ENCODE measurements around the gene PCDHGA5.
"Not testable (repeated sequence)": the region's sequence is repeated elsewhere in the genome, so short reads cannot be mapped to it uniquely, and the experiment has no call there.

PCDHGA5 gene

DNA sequence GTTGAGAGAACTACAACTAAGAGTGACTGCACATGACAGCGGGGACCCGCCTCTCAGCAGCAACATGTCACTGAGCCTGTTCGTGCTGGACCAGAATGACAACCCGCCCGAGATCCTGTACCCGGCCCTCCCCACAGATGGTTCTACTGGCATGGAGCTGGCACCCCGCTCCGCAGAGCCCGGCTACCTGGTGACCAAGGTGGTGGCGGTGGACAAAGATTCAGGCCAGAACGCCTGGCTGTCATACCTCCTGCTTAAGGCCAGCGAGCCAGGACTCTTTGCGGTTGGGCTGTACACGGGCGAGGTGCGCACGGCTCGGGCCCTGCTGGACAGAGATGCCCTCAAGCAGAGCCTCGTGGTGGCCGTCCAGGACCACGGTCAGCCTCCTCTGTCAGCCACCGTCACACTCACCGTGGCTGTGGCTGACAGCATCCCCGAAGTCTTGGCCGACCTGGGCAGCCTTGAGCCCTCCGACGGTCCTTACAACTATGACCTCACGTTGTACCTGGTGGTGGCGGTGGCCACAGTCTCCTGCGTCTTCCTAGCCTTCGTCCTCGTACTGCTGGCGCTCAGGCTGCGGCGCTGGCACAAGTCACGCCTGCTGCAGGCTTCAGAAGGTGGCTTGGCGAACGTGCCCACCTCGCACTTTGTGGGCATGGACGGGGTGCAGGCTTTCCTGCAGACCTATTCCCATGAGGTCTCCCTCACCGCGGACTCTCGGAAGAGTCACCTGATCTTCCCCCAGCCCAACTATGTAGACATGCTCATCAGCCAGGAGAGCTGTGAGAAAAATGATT, 20.7 kb downstream of the PCDHGA5 start:
- no peak for TF ChIP-seq FOXP2 (optimal IDR thresholded peaks at IDR 0.05; ENCODE audit: borderline replicate concordance, extremely low read depth, extremely low read length, insufficient read depth)
- TF ChIP-seq, protein P1, sequence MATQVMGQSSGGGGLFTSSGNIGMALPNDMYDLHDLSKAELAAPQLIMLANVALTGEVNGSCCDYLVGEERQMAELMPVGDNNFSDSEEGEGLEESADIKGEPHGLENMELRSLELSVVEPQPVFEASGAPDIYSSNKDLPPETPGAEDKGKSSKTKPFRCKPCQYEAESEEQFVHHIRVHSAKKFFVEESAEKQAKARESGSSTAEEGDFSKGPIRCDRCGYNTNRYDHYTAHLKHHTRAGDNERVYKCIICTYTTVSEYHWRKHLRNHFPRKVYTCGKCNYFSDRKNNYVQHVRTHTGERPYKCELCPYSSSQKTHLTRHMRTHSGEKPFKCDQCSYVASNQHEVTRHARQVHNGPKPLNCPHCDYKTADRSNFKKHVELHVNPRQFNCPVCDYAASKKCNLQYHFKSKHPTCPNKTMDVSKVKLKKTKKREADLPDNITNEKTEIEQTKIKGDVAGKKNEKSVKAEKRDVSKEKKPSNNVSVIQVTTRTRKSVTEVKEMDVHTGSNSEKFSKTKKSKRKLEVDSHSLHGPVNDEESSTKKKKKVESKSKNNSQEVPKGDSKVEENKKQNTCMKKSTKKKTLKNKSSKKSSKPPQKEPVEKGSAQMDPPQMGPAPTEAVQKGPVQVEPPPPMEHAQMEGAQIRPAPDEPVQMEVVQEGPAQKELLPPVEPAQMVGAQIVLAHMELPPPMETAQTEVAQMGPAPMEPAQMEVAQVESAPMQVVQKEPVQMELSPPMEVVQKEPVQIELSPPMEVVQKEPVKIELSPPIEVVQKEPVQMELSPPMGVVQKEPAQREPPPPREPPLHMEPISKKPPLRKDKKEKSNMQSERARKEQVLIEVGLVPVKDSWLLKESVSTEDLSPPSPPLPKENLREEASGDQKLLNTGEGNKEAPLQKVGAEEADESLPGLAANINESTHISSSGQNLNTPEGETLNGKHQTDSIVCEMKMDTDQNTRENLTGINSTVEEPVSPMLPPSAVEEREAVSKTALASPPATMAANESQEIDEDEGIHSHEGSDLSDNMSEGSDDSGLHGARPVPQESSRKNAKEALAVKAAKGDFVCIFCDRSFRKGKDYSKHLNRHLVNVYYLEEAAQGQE (IDR thresholded peaks at IDR 0.05; ENCODE audit: insufficient read depth in 1 of 2, low read depth in 2 of 2, low read length in 2 of 2), result no peak
- no peak for TF ChIP-seq SIN3A (IDR thresholded peaks at IDR 0.05; ENCODE audit: borderline replicate concordance, insufficient read depth, low read length)
- no peak for TF ChIP-seq TAF1 (IDR thresholded peaks at IDR 0.05; ENCODE audit: borderline replicate concordance, insufficient read depth, low read length)

DNA sequence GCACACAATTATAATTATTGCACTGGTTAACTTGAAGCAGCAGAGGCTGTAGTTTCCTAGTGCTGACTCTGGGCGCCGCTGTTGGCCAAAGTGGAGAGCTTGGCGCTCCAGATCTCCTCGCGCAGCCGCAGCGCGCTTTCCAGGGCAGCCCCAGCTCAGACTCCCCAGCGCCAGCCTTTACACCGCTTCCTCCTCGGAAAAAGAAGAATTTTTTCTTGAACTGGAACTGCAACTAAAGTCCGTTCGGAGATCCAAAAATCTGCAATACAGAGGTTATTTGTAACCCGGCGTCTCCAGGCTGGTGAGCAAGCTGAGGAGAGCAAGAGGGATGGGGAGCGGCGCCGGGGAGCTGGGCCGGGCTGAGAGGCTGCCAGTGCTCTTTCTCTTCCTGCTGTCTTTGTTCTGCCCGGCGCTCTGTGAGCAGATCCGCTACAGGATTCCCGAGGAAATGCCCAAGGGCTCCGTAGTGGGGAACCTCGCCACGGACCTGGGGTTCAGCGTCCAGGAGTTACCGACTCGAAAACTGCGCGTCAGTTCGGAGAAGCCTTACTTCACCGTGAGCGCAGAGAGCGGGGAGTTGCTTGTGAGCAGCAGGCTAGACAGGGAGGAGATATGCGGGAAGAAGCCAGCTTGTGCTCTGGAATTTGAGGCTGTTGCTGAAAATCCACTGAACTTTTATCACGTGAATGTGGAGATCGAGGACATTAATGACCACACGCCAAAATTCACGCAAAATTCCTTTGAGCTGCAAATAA, 23.8 kb downstream of the PCDHGA5 start, which contains the start of gene PCDHGB4:
Gene PCDHGB4 (plus strand): TSS at position 142 of the 755 bp plus-strand sequence. CDS start 187 bp downstream, at position 329.
- not testable (repeated sequence) for TF ChIP-seq SIN3A (IDR thresholded peaks at IDR 0.05; ENCODE audit: borderline replicate concordance, insufficient read depth, low read length); FOXP2 (optimal IDR thresholded peaks at IDR 0.05; ENCODE audit: borderline replicate concordance, extremely low read depth, extremely low read length, insufficient read depth)
- TF ChIP-seq, protein P1 (IDR thresholded peaks at IDR 0.05; ENCODE audit: insufficient read depth in 1 of 2, low read depth in 2 of 2, low read length in 2 of 2), result not testable (repeated sequence)

DNA sequence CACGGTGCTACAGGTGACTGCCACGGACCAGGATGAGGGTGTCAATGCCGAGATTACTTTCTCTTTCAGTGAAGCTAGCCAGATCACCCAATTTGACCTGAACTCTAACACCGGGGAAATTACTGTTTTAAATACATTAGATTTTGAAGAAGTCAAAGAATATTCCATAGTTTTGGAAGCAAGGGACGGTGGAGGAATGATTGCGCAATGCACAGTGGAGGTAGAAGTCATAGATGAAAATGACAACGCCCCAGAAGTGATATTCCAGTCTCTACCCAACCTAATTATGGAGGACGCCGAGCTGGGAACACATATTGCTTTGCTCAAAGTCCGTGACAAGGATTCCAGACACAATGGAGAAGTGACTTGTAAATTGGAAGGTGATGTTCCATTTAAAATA, 24.7 kb downstream of the PCDHGA5 start:
- TF ChIP-seq SIN3A (IDR thresholded peaks at IDR 0.05; ENCODE audit: borderline replicate concordance, insufficient read depth, low read length), result no peak
- TF ChIP-seq, protein P1 (IDR thresholded peaks at IDR 0.05; ENCODE audit: insufficient read depth in 1 of 2, low read depth in 2 of 2, low read length in 2 of 2), result no peak
- TF ChIP-seq TAF1 (IDR thresholded peaks at IDR 0.05; ENCODE audit: borderline replicate concordance, insufficient read depth, low read length), result no peak
- TF ChIP-seq POLR2AphosphoS5 (IDR thresholded peaks at IDR 0.05; ENCODE audit: low read depth, low read length), result no peak
- no peak for TF ChIP-seq FOXP2 (optimal IDR thresholded peaks at IDR 0.05; ENCODE audit: borderline replicate concordance, extremely low read depth, extremely low read length, insufficient read depth)

DNA sequence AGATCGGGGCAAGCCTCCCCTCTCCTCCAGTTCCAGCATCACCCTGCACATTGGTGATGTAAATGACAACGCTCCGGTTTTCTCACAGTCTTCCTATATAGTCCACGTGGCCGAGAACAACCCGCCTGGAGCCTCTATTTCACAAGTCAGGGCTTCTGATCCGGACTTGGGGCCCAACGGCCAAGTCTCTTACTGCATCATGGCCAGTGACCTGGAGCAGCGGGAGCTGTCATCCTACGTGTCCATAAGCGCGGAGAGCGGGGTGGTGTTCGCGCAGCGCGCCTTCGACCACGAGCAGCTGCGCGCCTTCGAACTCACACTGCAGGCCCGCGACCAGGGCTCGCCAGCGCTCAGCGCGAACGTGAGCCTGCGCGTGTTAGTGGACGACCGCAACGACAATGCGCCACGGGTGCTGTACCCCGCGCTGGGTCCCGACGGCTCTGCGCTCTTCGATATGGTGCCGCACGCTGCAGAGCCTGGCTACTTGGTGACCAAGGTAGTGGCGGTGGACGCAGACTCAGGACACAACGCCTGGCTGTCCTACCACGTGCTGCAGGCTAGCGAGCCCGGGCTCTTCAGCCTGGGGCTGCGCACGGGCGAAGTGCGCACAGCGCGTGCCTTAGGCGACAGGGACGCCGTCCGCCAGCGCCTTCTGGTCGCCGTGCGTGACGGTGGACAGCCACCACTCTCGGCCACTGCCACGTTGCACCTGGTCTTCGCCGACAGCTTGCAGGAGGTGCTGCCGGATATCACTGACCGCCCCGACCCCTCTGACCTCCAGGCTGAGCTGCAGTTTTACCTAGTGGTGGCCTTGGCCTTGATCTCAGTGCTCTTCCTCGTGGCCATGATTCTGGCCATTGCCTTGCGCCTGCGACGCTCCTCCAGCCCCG, 25.4 kb downstream of the PCDHGA5 start:
- no peak for TF ChIP-seq TAF1 (IDR thresholded peaks at IDR 0.05; ENCODE audit: borderline replicate concordance, insufficient read depth, low read length)
- TF ChIP-seq POLR2AphosphoS5 (IDR thresholded peaks at IDR 0.05; ENCODE audit: low read depth, low read length), result no peak
- TF ChIP-seq SIN3A (IDR thresholded peaks at IDR 0.05; ENCODE audit: borderline replicate concordance, insufficient read depth, low read length), result no peak

Data from PFSK-1 (cell line).